NT2/D1 (cell line): ENCODE data around the gene KCNC1.

Experiments
- SUZ12 ChIP-seq: IDR thresholded peaks from 2 replicates; pipeline ENCODE4 v1.6.1; 2011; ENCODE audit not compliant: insufficient read length, insufficient read depth; ENCODE audit errors: extremely low read depth
- YY1 ChIP-seq: IDR thresholded peaks from 2 replicates; pipeline ENCODE4 v1.6.1; 2011; ENCODE audit not compliant: insufficient read length, insufficient read depth
- ZNF274 ChIP-seq: IDR thresholded peaks from 2 replicates; pipeline ENCODE4 v1.6.1; 2011; ENCODE audit warnings: mild to moderate bottlenecking, low read depth, low read length

GRCh38 chr11:17730608-17731462, 3.7 kb upstream of the KCNC1 start:
- no peak for TF ChIP-seq ZNF274
- no peak for TF ChIP-seq YY1
- TF ChIP-seq SUZ12 = no peak
